HEK293 (cell line): ENCODE results near the gene NUMA1.

Experiments used
- CTCF ChIA-PET: fragments of 350-600 bp; formaldehyde crosslinking; extraction: SDS; loops from one replicate; lab custom pipeline; 2021; ENCODE audit warnings: antibody characterized with exemption; lab: Yijun Ruan, JAX
- POLR2A ChIA-PET: fragments of 300-600 bp; formaldehyde crosslinking; extraction: SDS; loops from one replicate; lab custom pipeline; 2020; ENCODE audit warnings: antibody characterized with exemption, inconsistent platforms; lab: Yijun Ruan, JAX
- H3K27ac ChIP-seq: fragments of 200-500 bp; sonication (Bioruptor generic); 2 replicates; pipeline ENCODE4 v1.5.1; 2014; ENCODE audit warnings: low read depth, low read length, control low read depth, inconsistent platforms; ENCODE audit errors: extremely low read depth
- H3K36me3 ChIP-seq, 2 experiments: fragments of 200-500 bp in 1 of 2; sonication (Bioruptor generic) in 1 of 2; 1 replicate in 1 of 2; 2 replicates in 1 of 2; pipeline ENCODE4 v1.5.1; 2014 to 2017; ENCODE audit warnings: inconsistent platforms in 2 of 2, low read length in 2 of 2; ENCODE audit not compliant: control insufficient read depth in 2 of 2, insufficient read depth in 1 of 2
- H3K4me1 ChIP-seq: fragments of 200-500 bp; sonication (Bioruptor generic); 2 replicates; pipeline ENCODE4 v1.5.1; 2014; ENCODE audit warnings: mild to moderate bottlenecking, low read length, inconsistent platforms; ENCODE audit not compliant: control insufficient read depth, insufficient read depth
- H3K4me3 ChIP-seq: 2 replicates; pipeline ENCODE4 v1.5.1; 2011; ENCODE audit warnings: low read depth, mild to moderate bottlenecking, control low read depth, low read length, moderate library complexity
- H3K9me3 ChIP-seq: fragments of 200-500 bp; sonication (Bioruptor generic); 2 replicates; pipeline ENCODE4 v1.5.1; 2014; ENCODE audit warnings: low read depth, low read length, inconsistent platforms; ENCODE audit not compliant: control insufficient read depth, insufficient read depth
- OSR2 ChIP-seq: fragments of 450-650 bp; formaldehyde crosslinking; IDR thresholded peaks from 2 replicates; pipeline ENCODE4 v1.5.1; 2016; ENCODE audit warnings: missing biosample characterization, missing genetic modification characterization
- PRDM1 ChIP-seq: fragments of 450-650 bp; formaldehyde crosslinking; IDR thresholded peaks from 2 replicates; pipeline ENCODE4; 2016; ENCODE audit warnings: missing biosample characterization, missing genetic modification characterization
- TRIM28 ChIP-seq: IDR thresholded peaks from 2 replicates; pipeline ENCODE4 v1.6.1; 2011; ENCODE audit warnings: low read length, control low read depth, borderline replicate concordance
- YY1 ChIP-seq: fragments of 450-650 bp; formaldehyde crosslinking; IDR thresholded peaks from 2 replicates; pipeline ENCODE4 v1.5.1; 2018; ENCODE audit warnings: missing biosample characterization, missing genetic modification characterization
- ZBTB7A ChIP-seq: fragments of 450-650 bp; formaldehyde crosslinking; IDR thresholded peaks from 2 replicates; pipeline ENCODE4 v1.5.1; 2016; ENCODE audit warnings: low read depth, missing biosample characterization, missing genetic modification characterization
- ZNF214 ChIP-seq: fragments of 450-650 bp; formaldehyde crosslinking; IDR thresholded peaks from 2 replicates; pipeline ENCODE4 v1.5.1; 2017; ENCODE audit warnings: missing biosample characterization, mild to moderate bottlenecking, missing genetic modification characterization, borderline replicate concordance
- ZNF266 ChIP-seq: fragments of 450-650 bp; formaldehyde crosslinking; IDR thresholded peaks from 2 replicates; pipeline ENCODE4 v1.5.1; 2016; ENCODE audit warnings: missing biosample characterization, missing genetic modification characterization, low read depth
- ZNF302 ChIP-seq: fragments of 450-650 bp; formaldehyde crosslinking; IDR thresholded peaks from 2 replicates; pipeline ENCODE4 v1.5.1; 2016; ENCODE audit warnings: missing biosample characterization, missing genetic modification characterization, low read depth
- ZNF311 ChIP-seq: fragments of 450-650 bp; formaldehyde crosslinking; IDR thresholded peaks from 2 replicates; pipeline ENCODE4 v1.5.1; 2017; ENCODE audit warnings: missing biosample characterization, missing genetic modification characterization, borderline replicate concordance
- ZNF324 ChIP-seq: fragments of 450-650 bp; formaldehyde crosslinking; IDR thresholded peaks from 2 replicates; pipeline ENCODE4 v1.5.1; 2016; ENCODE audit warnings: missing biosample characterization, missing genetic modification characterization
- ZNF394 ChIP-seq: fragments of 450-650 bp; formaldehyde crosslinking; IDR thresholded peaks from 2 replicates; pipeline ENCODE4 v1.5.1; 2016; ENCODE audit warnings: missing biosample characterization, missing genetic modification characterization, mild to moderate bottlenecking, moderate library complexity, borderline replicate concordance
- ZNF426 ChIP-seq: fragments of 450-650 bp; formaldehyde crosslinking; IDR thresholded peaks from 2 replicates; pipeline ENCODE4 v1.5.1; 2017; ENCODE audit warnings: missing biosample characterization, missing genetic modification characterization, mild to moderate bottlenecking, inconsistent platforms, moderate library complexity
- ZNF571 ChIP-seq: fragments of 450-650 bp; formaldehyde crosslinking; IDR thresholded peaks from 2 replicates; pipeline ENCODE4 v1.5.0; 2017; ENCODE audit warnings: missing biosample characterization, missing genetic modification characterization
- ZNF596 ChIP-seq: fragments of 450-650 bp; IDR thresholded peaks from 2 replicates; pipeline ENCODE4 v1.5.0; 2018; ENCODE audit warnings: missing biosample characterization, mild to moderate bottlenecking, missing genetic modification characterization, moderate library complexity
- ZNF654 ChIP-seq: fragments of 450-650 bp; formaldehyde crosslinking; IDR thresholded peaks from 2 replicates; pipeline ENCODE4 v1.5.1; 2016; ENCODE audit warnings: low read depth, missing biosample characterization, missing genetic modification characterization
- ZNF791 ChIP-seq: fragments of 450-650 bp; formaldehyde crosslinking; IDR thresholded peaks from 2 replicates; pipeline ENCODE4 v1.5.1; 2016; ENCODE audit warnings: missing biosample characterization, missing genetic modification characterization
- ZNF837 ChIP-seq: fragments of 450-650 bp; formaldehyde crosslinking; IDR thresholded peaks from 2 replicates; pipeline ENCODE4 v1.5.1; 2016; ENCODE audit warnings: missing biosample characterization, missing genetic modification characterization
- TF ChIP-seq, protein P1 (sequence below): fragments of 450-650 bp; formaldehyde crosslinking; IDR thresholded peaks from 2 replicates; pipeline ENCODE4 v1.5.1; 2016; ENCODE audit warnings: missing biosample characterization, missing genetic modification characterization
- TF ChIP-seq, protein P2 (sequence below): fragments of 450-650 bp; formaldehyde crosslinking; IDR thresholded peaks from 2 replicates; pipeline ENCODE4 v1.5.1; 2016; ENCODE audit warnings: missing biosample characterization, missing genetic modification characterization, borderline replicate concordance

The NUMA1 gene

DNA sequence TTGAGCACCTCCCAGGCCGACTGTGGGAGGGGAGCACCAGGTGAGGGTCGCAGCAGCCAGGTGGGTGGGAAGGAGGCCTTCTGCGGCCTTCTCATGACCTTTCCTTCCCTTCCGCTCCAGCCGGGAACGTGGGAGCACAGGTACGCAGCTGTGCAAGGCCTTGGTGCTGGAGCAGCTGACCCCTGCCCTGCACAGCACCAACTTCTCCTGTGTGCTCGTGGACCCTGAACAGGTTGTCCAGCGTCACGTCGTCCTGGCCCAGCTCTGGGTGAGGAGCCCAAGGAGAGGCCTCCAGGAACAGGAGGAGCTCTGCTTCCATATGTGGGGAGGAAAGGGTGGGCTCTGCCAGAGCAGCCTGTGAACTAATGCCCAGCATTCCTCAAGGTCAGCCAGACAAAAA, 79.1 kb downstream of the NUMA1 start (continued):
- TF ChIP-seq, protein P1, sequence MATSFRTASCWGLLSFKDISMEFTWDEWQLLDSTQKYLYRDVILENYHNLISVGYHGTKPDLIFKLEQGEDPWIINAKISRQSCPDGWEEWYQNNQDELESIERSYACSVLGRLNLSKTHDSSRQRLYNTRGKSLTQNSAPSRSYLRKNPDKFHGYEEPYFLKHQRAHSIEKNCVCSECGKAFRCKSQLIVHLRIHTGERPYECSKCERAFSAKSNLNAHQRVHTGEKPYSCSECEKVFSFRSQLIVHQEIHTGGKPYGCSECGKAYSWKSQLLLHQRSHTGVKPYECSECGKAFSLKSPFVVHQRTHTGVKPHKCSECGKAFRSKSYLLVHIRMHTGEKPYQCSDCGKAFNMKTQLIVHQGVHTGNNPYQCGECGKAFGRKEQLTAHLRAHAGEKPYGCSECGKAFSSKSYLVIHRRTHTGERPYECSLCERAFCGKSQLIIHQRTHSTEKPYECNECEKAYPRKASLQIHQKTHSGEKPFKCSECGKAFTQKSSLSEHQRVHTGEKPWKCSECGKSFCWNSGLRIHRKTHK (tag by site-specific recombination) = no peak
- no peak for TF ChIP-seq ZNF837
- TF ChIP-seq ZNF266 (tag by site-specific recombination) = no peak
- TF ChIP-seq TRIM28 = no peak
- no peak for TF ChIP-seq ZNF654 (tag by site-specific recombination)
- TF ChIP-seq ZNF791 (tag by site-specific recombination) = no peak
- TF ChIP-seq, protein P2, sequence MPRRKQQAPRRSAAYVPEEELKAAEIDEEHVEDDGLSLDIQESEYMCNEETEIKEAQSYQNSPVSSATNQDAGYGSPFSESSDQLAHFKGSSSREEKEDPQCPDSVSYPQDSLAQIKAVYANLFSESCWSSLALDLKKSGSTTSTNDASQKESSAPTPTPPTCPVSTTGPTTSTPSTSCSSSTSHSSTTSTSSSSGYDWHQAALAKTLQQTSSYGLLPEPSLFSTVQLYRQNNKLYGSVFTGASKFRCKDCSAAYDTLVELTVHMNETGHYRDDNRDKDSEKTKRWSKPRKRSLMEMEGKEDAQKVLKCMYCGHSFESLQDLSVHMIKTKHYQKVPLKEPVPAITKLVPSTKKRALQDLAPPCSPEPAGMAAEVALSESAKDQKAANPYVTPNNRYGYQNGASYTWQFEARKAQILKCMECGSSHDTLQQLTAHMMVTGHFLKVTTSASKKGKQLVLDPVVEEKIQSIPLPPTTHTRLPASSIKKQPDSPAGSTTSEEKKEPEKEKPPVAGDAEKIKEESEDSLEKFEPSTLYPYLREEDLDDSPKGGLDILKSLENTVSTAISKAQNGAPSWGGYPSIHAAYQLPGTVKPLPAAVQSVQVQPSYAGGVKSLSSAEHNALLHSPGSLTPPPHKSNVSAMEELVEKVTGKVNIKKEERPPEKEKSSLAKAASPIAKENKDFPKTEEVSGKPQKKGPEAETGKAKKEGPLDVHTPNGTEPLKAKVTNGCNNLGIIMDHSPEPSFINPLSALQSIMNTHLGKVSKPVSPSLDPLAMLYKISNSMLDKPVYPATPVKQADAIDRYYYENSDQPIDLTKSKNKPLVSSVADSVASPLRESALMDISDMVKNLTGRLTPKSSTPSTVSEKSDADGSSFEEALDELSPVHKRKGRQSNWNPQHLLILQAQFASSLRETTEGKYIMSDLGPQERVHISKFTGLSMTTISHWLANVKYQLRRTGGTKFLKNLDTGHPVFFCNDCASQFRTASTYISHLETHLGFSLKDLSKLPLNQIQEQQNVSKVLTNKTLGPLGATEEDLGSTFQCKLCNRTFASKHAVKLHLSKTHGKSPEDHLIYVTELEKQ (tag by site-specific recombination) = no peak

- Histone ChIP-seq H3K4me3 (no peak overlapping the region), H3K36me3 (peaks cover 0 to 64% of the 10 kb centered on the region in 2 experiments; a peak in 1 of 3 replicates), H3K27ac (no peak overlapping the region), H3K4me1 (no peaks in the 10 kb centered on the region), H3K9me3 (no peaks in the 10 kb centered on the region)
- ChIA-PET POLR2A (interaction anchor here (0.6 to 1.8 kb wide), 2 partner anchors 14 to 17 kb away, joined by 3 to 4 read pairs; no protein-coding TSS in a partner anchor), CTCF (interaction anchor here (0.8 to 1.3 kb wide), 4 partner anchors 22 to 25 kb away, joined by 4 to 6 read pairs (median 4); no protein-coding TSS in a partner anchor)
- TF ChIP-seq ZNF311 = no peak
- TF ChIP-seq ZBTB7A (tag by site-specific recombination) = no peak
- no peak for TF ChIP-seq ZNF571 (tag by site-specific recombination)
- no peak for TF ChIP-seq YY1 (tag by site-specific recombination)
Measured at GRCh38 chr11:72000202-72000867, 80.0 kb downstream of the NUMA1 start.

GRCh38 chr11:71999798-72000197, 80.5 kb downstream of the NUMA1 start:
- no peaks in the 10 kb centered on the region for H3K9me3 ChIP-seq
- no peak overlapping the region for H3K4me3 ChIP-seq
- peaks cover 0 to 62% of the 10 kb centered on the region in 2 experiments; a peak in 1 of 3 replicates for H3K36me3 ChIP-seq
- TF ChIP-seq ZNF214 (tag by site-specific recombination) = no peak
- peak; percentile 36; the same call in 1 of the 2 replicates for TF ChIP-seq OSR2
- H3K27ac ChIP-seq = no peak overlapping the region
- H3K4me1 ChIP-seq = no peaks in the 10 kb centered on the region
- CTCF ChIA-PET = interaction anchor here (0.8 to 1.3 kb wide), 3 partner anchors 21 to 26 kb away, joined by 4 to 6 read pairs (median 4); no protein-coding TSS in a partner anchor
- POLR2A ChIA-PET = interaction anchor here (0.6 to 1.8 kb wide), 2 partner anchors 15 to 16 kb away, joined by 3 to 4 read pairs; no protein-coding TSS in a partner anchor

DNA sequence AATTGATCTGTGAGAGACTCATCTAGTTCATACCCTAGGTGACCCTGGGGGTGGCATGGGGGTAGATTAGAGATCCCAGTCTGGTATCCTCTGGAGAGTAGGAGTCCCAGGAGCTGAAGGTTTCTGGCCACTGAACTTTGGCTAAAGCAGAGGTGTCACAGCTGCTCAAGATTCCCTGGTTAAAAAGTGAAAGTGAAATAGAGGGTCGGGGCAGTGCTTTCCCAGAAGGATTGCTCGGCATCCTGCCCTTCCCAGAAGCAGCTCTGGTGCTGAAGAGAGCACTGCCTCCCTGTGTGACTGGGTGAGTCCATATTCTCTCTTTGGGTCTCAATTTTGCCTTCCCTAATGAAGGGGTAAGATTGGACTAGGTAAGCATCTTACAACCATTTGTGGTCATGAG, 81.0 kb downstream of the NUMA1 start:
- no peak for TF ChIP-seq ZNF426
- no peak for TF ChIP-seq ZNF394
- TF ChIP-seq PRDM1 = peak; percentile 20; the same call in 1 of the 2 replicates
- TF ChIP-seq ZNF324 (tag by site-specific recombination) = no peak
- TF ChIP-seq ZNF302 (tag by site-specific recombination) = no peak
- no peak for TF ChIP-seq ZNF596
- no peak overlapping the region for H3K4me3 ChIP-seq
- no peak overlapping the region for H3K27ac ChIP-seq
- H3K4me1 ChIP-seq = no peaks in the 10 kb centered on the region
- H3K36me3 ChIP-seq = peaks cover 0 to 62% of the 10 kb centered on the region in 2 experiments; a peak in 1 of 3 replicates
- no peaks in the 10 kb centered on the region for H3K9me3 ChIP-seq
- CTCF ChIA-PET = interaction anchor here (1.0 to 1.3 kb wide), 2 partner anchors 21 to 22 kb away, joined by 4 to 6 read pairs; no protein-coding TSS in a partner anchor
- POLR2A ChIA-PET = interaction anchor here (0.6 to 1.8 kb wide), 2 partner anchors 15 to 16 kb away, joined by 3 to 4 read pairs; no protein-coding TSS in a partner anchor
